ENCODE measurements around the gene KPNB1. TPM values are rescaled to one million over a fixed set of nuclear protein-coding genes. Genes with fewer than 3 reads are reported as not detected.

The KPNB1 gene
- total RNA-seq, 1 experiment from 2014 or later = 967 TPM

DNA sequence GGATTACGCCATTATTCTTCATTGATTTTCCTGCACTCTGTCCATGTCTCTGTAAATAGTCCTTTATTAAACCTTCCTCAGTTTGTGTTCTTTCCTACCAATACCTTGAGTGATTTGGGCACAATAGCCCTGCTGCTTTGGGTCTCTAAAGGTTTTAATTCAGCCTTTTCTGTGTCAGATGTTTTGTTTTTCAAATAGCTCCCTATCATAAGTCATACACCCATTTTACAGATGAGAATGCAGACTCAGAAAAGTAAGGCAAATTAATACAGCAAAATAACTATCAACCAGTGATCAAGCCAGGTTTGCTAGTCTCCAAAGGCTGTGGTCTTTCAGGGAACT lies 25.0 kb upstream of the KPNB1 start:
- Mint-ChIP-seq H3K27me3 (ENCODE audit: insufficient read depth, unreplicated experiment) (no peaks in the 10 kb centered on the region), H3K4me1 (ENCODE audit: low read depth, unreplicated experiment) (peaks cover 23% of the 10 kb centered on the region), H3K27ac (ENCODE audit: unreplicated experiment) (no peak overlapping the region), H3K36me3 (ENCODE audit: insufficient read depth, unreplicated experiment) (peaks cover 56% of the 10 kb centered on the region), H3K4me3 (ENCODE audit: unreplicated experiment) (no peak overlapping the region), H3K9me3 (ENCODE audit: unreplicated experiment) (no peaks in the 10 kb centered on the region)
- no TSS peak for BruUV-seq (replicated peaks)
- POLR2A ChIA-PET = interaction anchor here (0.6 to 1.9 kb wide), 4 partner anchors 23 to 990 kb away, joined by 3 to 7 read pairs (median 5); no protein-coding TSS in a partner anchor
- no peaks in the 10 kb centered on the region for H3K9me3 ChIP-seq
- no peaks in the 10 kb centered on the region for H3K36me3 ChIP-seq (ENCODE audit: control insufficient read depth, insufficient read depth, low read length)
- no peak for DNase-seq
- no peak overlapping the region for H3K4me3 ChIP-seq (ENCODE audit: low read depth, low read length)
- H3K4me1 ChIP-seq = peaks cover 16% of the 10 kb centered on the region
- no peaks in the 10 kb centered on the region for H3K27me3 ChIP-seq (replicated peaks; ENCODE audit: control insufficient read depth, insufficient read depth, low read length)
- CTCF ChIA-PET = interaction anchor here (1.2 kb wide), 1 partner anchor 25 kb away, joined by 3 read pairs; the partner anchor contains the start of gene KPNB1
- TF ChIP-seq, protein P1, sequence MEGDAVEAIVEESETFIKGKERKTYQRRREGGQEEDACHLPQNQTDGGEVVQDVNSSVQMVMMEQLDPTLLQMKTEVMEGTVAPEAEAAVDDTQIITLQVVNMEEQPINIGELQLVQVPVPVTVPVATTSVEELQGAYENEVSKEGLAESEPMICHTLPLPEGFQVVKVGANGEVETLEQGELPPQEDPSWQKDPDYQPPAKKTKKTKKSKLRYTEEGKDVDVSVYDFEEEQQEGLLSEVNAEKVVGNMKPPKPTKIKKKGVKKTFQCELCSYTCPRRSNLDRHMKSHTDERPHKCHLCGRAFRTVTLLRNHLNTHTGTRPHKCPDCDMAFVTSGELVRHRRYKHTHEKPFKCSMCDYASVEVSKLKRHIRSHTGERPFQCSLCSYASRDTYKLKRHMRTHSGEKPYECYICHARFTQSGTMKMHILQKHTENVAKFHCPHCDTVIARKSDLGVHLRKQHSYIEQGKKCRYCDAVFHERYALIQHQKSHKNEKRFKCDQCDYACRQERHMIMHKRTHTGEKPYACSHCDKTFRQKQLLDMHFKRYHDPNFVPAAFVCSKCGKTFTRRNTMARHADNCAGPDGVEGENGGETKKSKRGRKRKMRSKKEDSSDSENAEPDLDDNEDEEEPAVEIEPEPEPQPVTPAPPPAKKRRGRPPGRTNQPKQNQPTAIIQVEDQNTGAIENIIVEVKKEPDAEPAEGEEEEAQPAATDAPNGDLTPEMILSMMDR (IDR thresholded peaks at IDR 0.05; ENCODE audit: insufficient read depth in 1 of 2, low read depth in 1 of 2, low read length in 1 of 2, severe bottlenecking in 1 of 2, unreplicated experiment in 1 of 2) = no peak
- intact Hi-C loops (cut with micrococcal nuclease; ENCODE audit: unreplicated experiment) = no loop called here

DNA sequence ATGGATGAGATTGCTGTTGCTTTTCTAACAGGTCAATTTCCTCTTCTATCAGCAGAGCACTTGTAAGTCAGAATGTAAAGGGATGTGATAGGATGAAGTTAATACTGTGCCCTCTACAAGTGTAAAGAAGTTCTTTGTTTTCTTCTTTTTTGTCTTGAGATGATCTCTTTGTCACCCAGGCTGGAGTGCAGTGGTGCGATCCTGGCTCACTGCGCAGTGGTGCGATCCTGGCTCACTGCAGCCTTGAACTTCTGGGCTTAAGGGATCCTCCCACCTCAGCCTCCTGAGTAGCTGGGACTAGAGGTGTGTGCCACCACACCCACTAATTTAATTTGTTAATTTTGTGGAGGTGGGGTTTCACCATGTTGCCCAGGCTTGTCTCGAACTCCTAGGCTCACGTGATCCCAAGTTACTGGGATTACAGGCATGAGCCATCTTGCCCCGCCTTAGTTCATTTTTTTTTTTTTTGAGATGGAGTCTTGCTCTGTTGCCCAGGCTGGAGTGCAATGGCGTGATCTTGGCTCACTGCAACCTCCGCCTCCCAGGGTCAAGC lies 21.6 kb upstream of the KPNB1 start:
- Mint-ChIP-seq H3K9me3 (ENCODE audit: unreplicated experiment) (no peaks in the 10 kb centered on the region), H3K36me3 (ENCODE audit: insufficient read depth, unreplicated experiment) (peaks cover 26% of the 10 kb centered on the region), H3K27me3 (ENCODE audit: insufficient read depth, unreplicated experiment) (no peaks in the 10 kb centered on the region), H3K4me3 (ENCODE audit: unreplicated experiment) (no peak overlapping the region), H3K27ac (ENCODE audit: unreplicated experiment) (no peak overlapping the region), H3K4me1 (ENCODE audit: low read depth, unreplicated experiment) (no peaks in the 10 kb centered on the region)
- Histone ChIP-seq H3K4me1 (no peaks in the 10 kb centered on the region), H3K27me3 (replicated peaks; ENCODE audit: control insufficient read depth, insufficient read depth, low read length) (no peaks in the 10 kb centered on the region), H3K4me3 (ENCODE audit: low read depth, low read length) (no peak overlapping the region), H3K9me3 (no peaks in the 10 kb centered on the region), H3K36me3 (ENCODE audit: control insufficient read depth, insufficient read depth, low read length) (no peaks in the 10 kb centered on the region)
- no TSS peak for BruUV-seq (replicated peaks)
- TF ChIP-seq, protein P1 (IDR thresholded peaks at IDR 0.05; ENCODE audit: insufficient read depth in 1 of 2, low read depth in 1 of 2, low read length in 1 of 2, severe bottlenecking in 1 of 2, unreplicated experiment in 1 of 2) = no peak
- POLR2A ChIA-PET = no interaction called here
- intact Hi-C loops (cut with micrococcal nuclease; ENCODE audit: unreplicated experiment) = no loop called here
- DNase-seq = no peak
- CTCF ChIA-PET = no interaction called here

DNA sequence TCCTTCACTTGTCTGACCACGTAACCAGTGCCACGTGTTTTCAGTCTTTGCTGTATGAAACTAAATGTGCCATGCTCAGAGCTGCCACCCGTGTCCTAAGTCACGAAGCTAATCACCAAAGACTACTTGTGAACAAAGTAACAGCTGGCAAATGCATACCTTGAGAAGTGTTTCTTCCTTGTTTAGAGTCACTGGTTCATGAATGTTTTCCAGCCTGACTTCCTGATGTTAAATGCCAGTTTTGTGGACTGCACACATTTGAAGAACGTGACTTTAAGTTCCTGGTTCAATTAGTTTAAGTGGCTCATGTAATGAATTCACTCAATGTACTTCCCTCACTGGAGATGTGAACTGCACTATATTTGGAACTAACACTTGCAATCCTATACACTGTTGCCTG lies 19.9 kb upstream of the KPNB1 start:
- no peaks in the 10 kb centered on the region for H3K4me1 ChIP-seq
- H3K4me3 ChIP-seq (ENCODE audit: low read depth, low read length) = no peak overlapping the region
- peaks cover 9% of the 10 kb centered on the region for H3K36me3 Mint-ChIP-seq (ENCODE audit: insufficient read depth, unreplicated experiment)
- no peak overlapping the region for H3K27ac Mint-ChIP-seq (ENCODE audit: unreplicated experiment)
- TF ChIP-seq, protein P1 (IDR thresholded peaks at IDR 0.05; ENCODE audit: insufficient read depth in 1 of 2, low read depth in 1 of 2, low read length in 1 of 2, severe bottlenecking in 1 of 2, unreplicated experiment in 1 of 2) = no peak
- intact Hi-C loops (cut with micrococcal nuclease; ENCODE audit: unreplicated experiment) = no loop called here
- CTCF ChIA-PET = interaction anchor here (1.1 to 1.4 kb wide), 2 partner anchors 12 to 13 kb away, joined by 3 read pairs; no protein-coding TSS in a partner anchor
- no TSS peak for BruUV-seq (replicated peaks)
- H3K4me3 Mint-ChIP-seq (ENCODE audit: unreplicated experiment) = no peak overlapping the region
- no peaks in the 10 kb centered on the region for H3K4me1 Mint-ChIP-seq (ENCODE audit: low read depth, unreplicated experiment)
- no peaks in the 10 kb centered on the region for H3K27me3 Mint-ChIP-seq (ENCODE audit: insufficient read depth, unreplicated experiment)
- H3K9me3 ChIP-seq = no peaks in the 10 kb centered on the region
- H3K9me3 Mint-ChIP-seq (ENCODE audit: unreplicated experiment) = no peaks in the 10 kb centered on the region
- H3K36me3 ChIP-seq (ENCODE audit: control insufficient read depth, insufficient read depth, low read length) = no peaks in the 10 kb centered on the region
- no peak for DNase-seq
- H3K27me3 ChIP-seq (replicated peaks; ENCODE audit: control insufficient read depth, insufficient read depth, low read length) = no peaks in the 10 kb centered on the region
- POLR2A ChIA-PET = interaction anchor here (1.0 kb wide), 1 partner anchor 20 kb away, joined by 4 read pairs; the partner anchor contains the start of gene KPNB1
